ENCODE measurements around the gene ARAP1. TPM values are rescaled to one million over a fixed set of nuclear protein-coding genes. Genes with fewer than 3 reads are reported as not detected.

ARAP1 gene
- total and polyA plus RNA-seq, 2 experiments from 2014 or later, result 41.5 to 200 TPM

- no peak for TF ChIP-seq CTCF (IDR thresholded peaks at IDR 0.05; ENCODE audit: low read depth, low read length)
- no peak for DNase-seq (ENCODE audit: low read depth in 1 of 2, low spot score in 1 of 2)
- Histone ChIP-seq H3K36me3 (no peaks in the 10 kb centered on the region), H3K27me3 (peaks cover 36% of the 10 kb centered on the region), H3K4me3 (no peak overlapping the region), H3K27ac (no peak overlapping the region), H3K4me1 (ENCODE audit: low read depth) (no peaks in the 10 kb centered on the region), H3K9me3 (ENCODE audit: low read depth) (no peaks in the 10 kb centered on the region)
Measured at GRCh38 chr11:72678524-72678923, 73.7 kb downstream of the ARAP1 start.

GRCh38 chr11:72676861-72677341 lies 75.3 kb downstream of the ARAP1 start:
- Histone ChIP-seq H3K9me3 (ENCODE audit: low read depth) (no peaks in the 10 kb centered on the region), H3K4me1 (ENCODE audit: low read depth) (no peaks in the 10 kb centered on the region), H3K27ac (no peak overlapping the region), H3K27me3 (peaks cover 36% of the 10 kb centered on the region), H3K4me3 (no peak overlapping the region), H3K36me3 (no peaks in the 10 kb centered on the region)
- no peak for TF ChIP-seq CTCF (IDR thresholded peaks at IDR 0.05; ENCODE audit: low read depth, low read length)
- peak; percentile 60 to 93 for DNase-seq (ENCODE audit: low read depth in 1 of 2, low spot score in 1 of 2)

GRCh38 chr11:72675221-72675620 lies 77.0 kb downstream of the ARAP1 start:
- Histone ChIP-seq H3K27ac (no peak overlapping the region), H3K9me3 (ENCODE audit: low read depth) (no peaks in the 10 kb centered on the region), H3K36me3 (no peaks in the 10 kb centered on the region), H3K4me3 (no peak overlapping the region), H3K27me3 (peaks cover 36% of the 10 kb centered on the region), H3K4me1 (ENCODE audit: low read depth) (no peaks in the 10 kb centered on the region)
- no peak for TF ChIP-seq CTCF (IDR thresholded peaks at IDR 0.05; ENCODE audit: low read depth, low read length)
- no peak for DNase-seq (ENCODE audit: low read depth in 1 of 2, low spot score in 1 of 2)

GRCh38 chr11:72673943-72674828 lies 78.0 kb downstream of the ARAP1 start, which contains the start of gene PDE2A:
Gene PDE2A, minus strand, starts transcription at chr11:72674422. Its CDS starts 215 bp downstream, at chr11:72674207.
- Histone ChIP-seq H3K27ac (no peak within 1 kb of the TSS), H3K9me3 (ENCODE audit: low read depth) (no peaks in the 10 kb centered on the region), H3K36me3 (no peaks in the 10 kb centered on the region), H3K4me1 (ENCODE audit: low read depth) (peaks cover under 1% of the 10 kb centered on the region), H3K4me3 (no peak within 1 kb of the TSS), H3K27me3 (peaks cover 36% of the 10 kb centered on the region)
- no peak for TF ChIP-seq CTCF (IDR thresholded peaks at IDR 0.05; ENCODE audit: low read depth, low read length)
- no peak for DNase-seq (ENCODE audit: low read depth in 1 of 2, low spot score in 1 of 2)

- Histone ChIP-seq H3K4me3 (no peak overlapping the region), H3K36me3 (no peaks in the 10 kb centered on the region), H3K27me3 (peaks cover 36% of the 10 kb centered on the region), H3K4me1 (ENCODE audit: low read depth) (peaks cover 6% of the 10 kb centered on the region), H3K9me3 (ENCODE audit: low read depth) (no peaks in the 10 kb centered on the region), H3K27ac (no peak overlapping the region)
- peak in 1 of 2 donors; percentile 79 for DNase-seq (ENCODE audit: low read depth in 1 of 2, low spot score in 1 of 2)
- no peak for TF ChIP-seq CTCF (IDR thresholded peaks at IDR 0.05; ENCODE audit: low read depth, low read length)
Measured at GRCh38 chr11:72673284-72673942, 78.8 kb downstream of the ARAP1 start.
